ENCODE measurements around the gene NRP2.

DNA sequence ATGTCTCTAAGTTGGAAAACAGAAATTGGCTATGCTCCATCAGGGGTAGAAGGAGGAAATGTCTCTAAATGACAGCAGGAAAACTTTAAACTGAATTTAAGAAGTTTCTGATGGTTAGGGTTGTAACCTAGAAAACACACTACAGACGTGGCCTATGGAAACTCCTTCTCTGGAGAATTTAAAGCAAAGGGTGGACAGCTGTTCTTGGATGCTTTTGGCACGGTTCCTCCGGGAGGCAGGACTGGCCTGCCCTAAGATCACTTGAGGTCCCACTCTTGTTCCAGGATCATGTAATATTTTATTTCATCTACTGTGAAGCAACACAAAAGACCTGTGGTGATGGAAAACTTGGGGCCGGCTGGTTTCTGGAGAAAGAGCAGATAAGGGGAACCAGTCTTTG, 77.0 kb downstream of the NRP2 start:
- TF ChIP-seq EZH2 (IDR thresholded peaks at IDR 0.05), result no peak
- TF ChIP-seq, protein P1, sequence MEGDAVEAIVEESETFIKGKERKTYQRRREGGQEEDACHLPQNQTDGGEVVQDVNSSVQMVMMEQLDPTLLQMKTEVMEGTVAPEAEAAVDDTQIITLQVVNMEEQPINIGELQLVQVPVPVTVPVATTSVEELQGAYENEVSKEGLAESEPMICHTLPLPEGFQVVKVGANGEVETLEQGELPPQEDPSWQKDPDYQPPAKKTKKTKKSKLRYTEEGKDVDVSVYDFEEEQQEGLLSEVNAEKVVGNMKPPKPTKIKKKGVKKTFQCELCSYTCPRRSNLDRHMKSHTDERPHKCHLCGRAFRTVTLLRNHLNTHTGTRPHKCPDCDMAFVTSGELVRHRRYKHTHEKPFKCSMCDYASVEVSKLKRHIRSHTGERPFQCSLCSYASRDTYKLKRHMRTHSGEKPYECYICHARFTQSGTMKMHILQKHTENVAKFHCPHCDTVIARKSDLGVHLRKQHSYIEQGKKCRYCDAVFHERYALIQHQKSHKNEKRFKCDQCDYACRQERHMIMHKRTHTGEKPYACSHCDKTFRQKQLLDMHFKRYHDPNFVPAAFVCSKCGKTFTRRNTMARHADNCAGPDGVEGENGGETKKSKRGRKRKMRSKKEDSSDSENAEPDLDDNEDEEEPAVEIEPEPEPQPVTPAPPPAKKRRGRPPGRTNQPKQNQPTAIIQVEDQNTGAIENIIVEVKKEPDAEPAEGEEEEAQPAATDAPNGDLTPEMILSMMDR (IDR thresholded peaks at IDR 0.05), result no peak
